Tibial nerve (tissue), 4 donors: ENCODE measurements around the gene LRFN4.

Source experiments
- CTCF ChIP-seq, 5 experiments: fragments of 200-600 bp in 3 of 5; fragments of 450-650 bp in 2 of 5; sonication (generic) in 3 of 5; IDR thresholded peaks; one replicate each; pipeline ENCODE4 v1.5.1; 2016 to 2019; ENCODE audit warnings: antibody characterized with exemption in 5 of 5, mild to moderate bottlenecking in 3 of 5, moderate library complexity in 2 of 5
- EP300 ChIP-seq, 2 donors: sonication (generic); formaldehyde crosslinking; IDR thresholded peaks; one replicate each; pipeline ENCODE4 v1.6.1; 2017; ENCODE audit warnings: antibody characterized with exemption in 2 of 2, mild to moderate bottlenecking in 1 of 2
- POLR2A ChIP-seq, 2 donors: fragments of 450-650 bp; IDR thresholded peaks; one replicate each; pipeline ENCODE4 v1.6.1; 2017; ENCODE audit warnings: antibody characterized with exemption in 2 of 2, mild to moderate bottlenecking in 2 of 2, moderate library complexity in 2 of 2

- TF ChIP-seq POLR2A (IDR thresholded peaks at IDR 0.05) (no peak), CTCF (IDR thresholded peaks at IDR 0.05) (no peak), EP300 (IDR thresholded peaks at IDR 0.05) (no peak)
Observed at GRCh38 chr11:66879999-66880398, 23.1 kb downstream of the LRFN4 start.
